ENCODE data around the gene FHAD1.

GRCh38 chr1:15393475-15394257 is 146.6 kb downstream of the FHAD1 start:
- TF ChIP-seq POLR2A (IDR thresholded peaks at IDR 0.05; ENCODE audit: low read depth) (no peak), CTCF (IDR thresholded peaks at IDR 0.05) (no peak), POLR2AphosphoS5 (IDR thresholded peaks at IDR 0.05) (no peak)

Data from esophagus muscularis mucosa (tissue), 3 donors.